Hematopoietic multipotent progenitor cell treated with erythropoietin and hydrocortisone succinate and interleukin-3 and kit ligand, for 17 days (in vitro differentiated cells): ENCODE measurements around the gene CTAGE9.
"Not testable (repeated sequence)": the region's sequence is repeated elsewhere in the genome, so short reads cannot be mapped to it uniquely, and the experiment has no call there.

Source experiments
- DNase-seq: peaks from one replicate; pipeline ENCODE4 v3.0.0-alpha.2; 2015; ENCODE audit warnings: low spot score

The CTAGE9 gene

DNA sequence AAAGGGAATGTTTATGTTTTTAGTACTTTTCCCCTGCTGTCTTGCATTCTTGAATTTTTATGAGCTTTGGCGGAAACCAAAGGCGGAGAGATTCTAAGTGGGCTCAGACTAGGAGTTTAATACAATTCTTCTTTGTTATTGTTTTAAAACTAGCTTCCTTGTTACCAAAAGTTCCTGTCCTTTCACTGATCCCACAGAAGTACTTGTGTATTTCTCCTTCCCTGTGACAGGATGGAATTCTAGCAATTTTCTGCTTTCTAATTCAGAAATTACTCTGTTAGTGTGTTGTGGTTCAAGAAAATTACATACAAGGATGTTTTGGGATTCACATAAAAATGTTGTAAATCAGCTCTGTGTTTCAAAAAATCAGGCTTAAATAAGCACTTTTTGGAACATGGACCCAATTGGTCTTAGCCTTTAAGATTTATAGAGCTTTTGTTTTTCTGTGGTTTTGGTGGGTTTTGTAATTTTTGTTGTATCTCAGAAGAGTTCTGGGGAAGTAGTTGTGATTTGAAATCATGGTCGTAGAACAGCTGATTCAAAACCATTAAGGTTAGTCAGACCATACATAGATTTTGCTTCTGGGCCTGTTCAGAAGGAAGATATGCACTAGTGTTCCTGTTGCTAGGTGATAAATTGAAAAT is 17.6 kb upstream of the CTAGE9 start:
- DNase-seq = no peak

DNA sequence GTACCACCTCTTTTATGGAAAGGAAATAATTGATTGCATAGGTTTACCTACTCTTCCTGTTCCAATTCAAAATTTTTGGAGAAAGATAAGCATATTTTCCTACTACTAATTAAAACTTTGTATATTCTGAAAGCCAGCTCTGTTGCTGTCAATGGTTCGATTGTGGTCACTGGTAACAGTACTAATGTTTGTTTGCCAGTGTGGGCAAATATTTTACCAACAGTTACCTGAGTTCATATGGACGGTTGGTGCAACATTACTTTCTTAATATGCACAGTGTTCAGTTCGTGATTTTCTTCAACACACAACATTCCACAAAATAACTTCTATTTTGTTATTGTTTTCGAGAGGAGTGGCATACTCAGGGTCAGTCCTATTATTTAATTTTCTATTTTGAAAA is 17.1 kb upstream of the CTAGE9 start:
- no peak for DNase-seq

DNA sequence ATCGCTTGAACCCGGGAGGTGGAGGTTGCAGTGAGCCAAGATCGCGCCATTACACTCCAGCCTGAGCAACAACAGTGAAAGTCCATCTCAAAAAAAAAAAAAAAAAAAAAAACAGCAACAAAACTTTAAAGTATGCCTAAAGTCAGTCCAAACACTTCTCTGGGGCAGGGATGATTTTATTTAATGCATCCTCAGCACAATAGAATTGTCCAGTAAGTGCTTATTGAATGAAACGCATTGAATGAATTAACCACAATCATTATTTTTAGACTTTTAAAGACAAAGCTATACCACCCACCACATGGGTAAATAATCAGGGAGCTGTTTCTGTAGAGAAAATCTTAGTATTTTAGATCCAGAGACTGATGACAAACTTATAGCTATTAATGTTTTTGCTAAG is 16.6 kb upstream of the CTAGE9 start:
- no peak for DNase-seq

DNA sequence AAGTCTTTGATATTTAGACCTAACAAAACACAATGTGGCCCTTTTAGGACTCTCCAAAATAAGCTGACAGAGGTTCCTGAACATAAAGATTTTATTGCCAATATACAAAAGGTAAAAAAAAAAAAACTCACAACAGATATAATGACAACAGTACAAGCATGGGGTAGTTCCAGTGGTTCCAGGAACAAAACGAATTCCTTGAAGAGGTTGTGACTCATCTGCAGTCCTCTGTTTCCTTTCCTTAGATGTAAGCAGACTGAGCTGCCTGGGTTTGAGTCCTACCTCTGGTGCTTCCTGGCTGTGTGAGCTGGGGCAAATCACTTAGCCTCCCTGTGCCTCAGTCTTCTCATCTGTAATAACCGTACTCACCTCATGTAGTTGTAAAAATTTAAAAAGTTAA is 13.3 kb upstream of the CTAGE9 start:
- no peak for DNase-seq

DNA sequence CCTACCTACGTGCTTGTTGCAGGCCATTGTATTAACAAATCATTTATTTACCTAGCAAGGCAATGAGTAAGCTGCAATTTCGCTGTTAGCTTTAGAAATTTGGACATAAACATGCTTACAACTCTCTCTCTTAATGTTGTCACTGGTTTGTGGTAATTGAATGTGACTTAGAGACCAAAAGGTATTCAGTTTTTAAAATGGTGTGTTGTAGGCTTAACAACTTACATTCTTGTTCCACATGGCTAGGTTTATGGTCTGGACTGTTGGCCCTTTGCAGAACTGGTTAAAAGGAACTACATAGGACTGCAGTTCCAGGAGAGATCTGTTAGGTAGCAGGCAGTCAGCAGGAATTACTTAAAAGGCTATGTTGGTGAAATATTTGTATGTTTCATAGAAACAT is 10.3 kb upstream of the CTAGE9 start:
- no peak for DNase-seq

DNA sequence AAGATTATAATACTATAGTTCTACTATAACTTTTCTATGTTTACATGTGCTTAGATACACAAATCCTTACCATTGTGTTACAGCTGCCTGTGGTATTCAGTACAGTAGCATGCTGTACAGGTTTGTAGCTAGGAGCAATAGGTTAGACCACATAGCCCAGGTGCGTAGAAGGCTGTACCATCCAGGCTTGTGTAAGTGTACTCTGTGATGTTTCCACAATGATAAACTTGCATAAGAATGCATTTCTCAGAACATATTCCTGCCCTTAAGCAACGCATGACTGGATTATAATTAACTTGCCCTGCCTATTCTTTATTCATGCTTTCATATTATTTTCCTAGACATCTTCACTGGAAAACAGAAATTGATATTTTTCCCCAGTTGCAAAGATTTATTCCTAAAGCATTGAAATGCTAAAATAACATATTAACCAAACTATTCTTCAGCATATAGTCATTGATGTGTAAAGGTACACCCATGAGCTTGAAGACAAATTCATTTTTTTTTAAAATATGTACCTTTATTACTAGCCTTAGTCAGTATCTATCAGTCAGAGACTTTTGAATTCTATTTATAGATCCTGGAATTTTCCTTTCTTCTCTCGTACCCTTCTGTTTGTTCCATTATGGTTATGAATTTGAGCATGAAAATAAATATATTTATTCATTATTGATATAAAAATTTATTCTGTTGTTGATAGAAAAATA is 7.2 kb upstream of the CTAGE9 start:
- no peak for DNase-seq

DNA sequence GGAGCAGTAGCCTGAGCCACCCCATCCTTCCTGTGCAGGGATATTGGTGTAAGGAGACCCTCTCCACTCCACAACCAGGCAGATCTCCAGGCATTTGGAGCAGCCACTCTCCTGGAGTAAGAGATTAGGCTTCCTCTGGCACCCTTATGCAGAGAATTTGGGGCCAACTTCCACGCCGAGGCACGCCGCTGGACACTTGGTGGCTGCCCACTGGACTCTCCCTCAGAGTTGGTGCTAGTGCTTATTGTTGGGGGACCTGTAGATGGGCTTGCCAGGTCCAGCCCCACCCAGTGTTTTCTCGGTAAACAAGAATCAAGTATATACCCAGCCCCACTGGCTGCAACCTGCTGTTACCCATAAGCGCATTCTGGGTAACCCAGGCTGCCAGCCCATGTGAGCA is 4.8 kb upstream of the CTAGE9 start:
- DNase-seq = not testable (repeated sequence)

DNA sequence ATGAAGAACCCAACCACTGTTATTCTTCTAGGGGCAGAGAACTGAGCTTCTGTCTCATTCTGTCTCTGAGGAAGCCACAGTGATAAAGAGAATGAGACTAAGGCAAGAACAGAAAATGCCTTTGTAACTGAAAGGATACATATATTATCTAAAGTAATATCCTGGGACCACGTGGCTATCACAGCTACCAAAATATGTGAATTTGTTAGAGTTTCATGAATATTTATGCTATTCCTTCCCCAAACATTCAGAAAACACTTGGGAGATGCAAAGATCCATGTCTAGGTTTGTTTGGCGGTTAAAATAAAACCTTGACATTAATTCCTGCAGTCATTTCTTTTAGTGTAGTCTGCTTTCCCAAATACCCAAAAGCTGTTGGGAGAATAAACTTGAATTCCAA is 6.9 kb downstream of the CTAGE9 start:
- not testable (repeated sequence) for DNase-seq

DNA sequence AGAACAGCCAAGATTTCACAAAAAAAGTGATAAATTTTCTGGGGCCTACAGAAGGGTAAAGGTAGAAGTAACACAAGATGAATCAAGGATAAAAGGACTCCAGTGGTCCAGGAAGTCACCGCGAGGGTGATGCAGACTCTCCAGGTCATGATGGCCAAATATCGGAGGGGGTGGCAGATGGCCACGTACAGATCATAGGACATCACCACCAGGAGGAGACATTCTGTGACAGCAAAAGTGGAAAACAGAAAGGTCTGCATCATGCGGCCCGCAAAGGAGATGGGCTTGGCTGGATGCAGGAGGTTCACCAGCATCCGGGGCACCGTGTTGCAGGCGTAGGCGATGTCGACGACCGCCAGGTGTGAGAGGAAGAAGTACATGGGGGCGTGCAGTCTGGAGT is 10.0 kb downstream of the CTAGE9 start:
- DNase-seq = not testable (repeated sequence)

DNA sequence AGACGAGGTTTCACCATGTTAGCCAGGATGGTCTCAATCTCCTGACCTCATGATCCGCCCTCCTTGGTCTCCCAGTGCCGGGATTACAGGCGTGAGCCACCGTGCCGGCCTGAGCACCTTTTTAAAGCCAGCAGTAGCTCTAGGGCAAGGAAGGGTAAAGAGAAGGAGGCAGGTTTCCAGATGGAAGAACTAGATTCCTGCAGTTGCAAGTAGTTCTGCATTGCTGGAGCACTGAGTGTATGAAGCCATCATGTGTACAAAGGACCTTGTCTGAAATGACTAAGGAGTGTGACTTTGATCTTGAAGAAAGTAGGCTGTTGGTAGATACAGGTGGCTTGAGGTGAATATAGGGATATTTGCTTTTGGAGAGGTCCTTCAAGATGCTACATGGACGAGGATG is 13.9 kb downstream of the CTAGE9 start:
- DNase-seq = no peak

DNA sequence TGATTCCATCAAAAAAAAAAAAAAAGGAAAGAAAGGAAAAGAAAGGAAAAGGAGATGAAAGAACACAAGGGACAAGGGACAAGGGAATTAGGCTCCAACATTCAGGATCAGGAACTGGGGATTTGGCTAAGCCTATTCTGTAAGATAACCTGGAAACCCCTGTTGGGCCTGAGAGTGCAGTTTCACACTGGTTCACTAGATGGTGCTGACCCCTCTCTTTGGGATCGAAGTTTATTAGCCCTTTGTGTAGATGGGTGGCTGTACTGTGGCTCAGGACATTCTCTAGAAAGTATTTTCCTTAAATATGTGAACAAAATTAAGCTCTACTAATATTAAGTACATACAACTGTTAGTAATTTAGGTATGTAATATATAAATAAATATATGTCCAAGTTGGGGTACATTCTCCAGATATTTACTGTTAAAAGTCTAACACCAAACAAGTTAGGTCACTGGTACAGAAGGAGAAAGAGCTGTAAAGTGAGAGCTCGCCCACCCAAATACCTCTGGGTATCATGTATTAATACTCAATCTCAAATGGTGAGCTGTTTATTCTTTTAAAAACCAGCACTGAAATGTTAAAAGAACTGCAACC is 15.9 kb downstream of the CTAGE9 start:
- no peak for DNase-seq

DNA sequence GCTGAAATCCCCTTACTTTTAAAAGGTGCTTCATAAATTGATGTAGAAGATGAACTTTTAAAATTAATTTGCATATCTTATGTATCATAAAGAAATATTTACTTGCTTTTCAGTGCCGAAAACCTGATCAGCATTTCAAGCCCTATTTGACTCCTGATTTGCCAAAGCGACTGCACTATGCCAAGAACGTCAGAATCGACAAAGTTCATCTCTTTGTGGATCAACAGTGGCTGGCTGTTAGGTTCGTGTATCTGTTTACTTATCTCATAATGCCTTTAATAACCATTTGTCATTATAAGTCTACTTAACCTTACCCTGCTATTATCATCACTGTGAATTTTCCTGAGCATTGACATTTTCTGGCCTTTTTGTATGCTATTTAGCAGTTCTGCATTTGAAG is 17.4 kb downstream of the CTAGE9 start:
- no peak for DNase-seq

DNA sequence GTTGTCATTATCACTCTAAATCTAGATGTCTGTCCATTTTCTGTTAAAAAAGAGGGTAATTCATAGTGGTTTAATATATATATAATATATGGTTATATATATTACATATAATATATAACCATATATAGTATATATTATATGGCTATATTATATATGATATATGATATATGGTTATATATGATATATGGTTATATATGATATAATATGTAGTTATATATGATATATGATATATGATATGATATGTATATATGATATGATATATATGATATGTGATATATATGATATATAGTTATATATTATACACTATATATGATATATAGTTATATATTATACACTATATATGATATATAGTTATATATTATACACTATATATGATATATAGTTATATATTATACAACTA is 18.2 kb downstream of the CTAGE9 start:
- DNase-seq = no peak

DNA sequence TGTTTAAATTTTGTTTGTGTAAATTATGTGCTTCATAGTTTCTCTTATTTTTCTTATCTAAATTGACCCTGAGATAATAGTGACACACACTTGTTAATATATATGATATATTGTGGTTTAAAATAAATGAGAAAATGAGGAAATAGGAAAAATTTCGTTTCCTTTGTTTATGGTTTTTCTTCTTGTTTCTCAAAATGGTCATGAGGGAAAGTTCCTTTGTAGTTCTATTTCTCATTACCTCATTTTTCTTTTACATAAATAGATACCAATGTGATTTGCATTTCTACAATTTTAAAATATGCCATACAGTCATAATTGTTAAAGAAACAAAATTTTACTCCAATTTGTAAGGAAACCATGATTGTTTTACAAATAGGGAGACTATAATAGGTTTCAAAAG is 18.8 kb downstream of the CTAGE9 start:
- no peak for DNase-seq

DNA sequence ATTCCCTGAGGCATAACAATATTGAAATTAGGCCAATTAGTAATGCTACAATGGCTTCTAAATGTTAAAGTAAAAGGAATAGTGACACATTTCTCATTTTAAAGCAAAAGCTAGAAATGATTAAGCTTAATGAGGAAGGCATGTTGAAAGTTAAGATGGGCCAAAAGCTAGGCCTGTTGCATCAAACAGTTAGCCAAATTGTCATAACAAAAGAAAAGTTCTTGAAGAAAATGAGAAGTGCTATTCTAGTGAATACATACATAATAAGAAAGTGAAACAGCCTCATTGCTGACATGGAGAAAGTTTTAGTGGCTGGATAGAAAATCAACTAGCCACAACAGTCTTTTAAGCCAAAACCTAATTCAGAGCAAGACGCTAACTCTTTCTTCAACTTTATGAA is 22.5 kb downstream of the CTAGE9 start:
- DNase-seq = no peak

DNA sequence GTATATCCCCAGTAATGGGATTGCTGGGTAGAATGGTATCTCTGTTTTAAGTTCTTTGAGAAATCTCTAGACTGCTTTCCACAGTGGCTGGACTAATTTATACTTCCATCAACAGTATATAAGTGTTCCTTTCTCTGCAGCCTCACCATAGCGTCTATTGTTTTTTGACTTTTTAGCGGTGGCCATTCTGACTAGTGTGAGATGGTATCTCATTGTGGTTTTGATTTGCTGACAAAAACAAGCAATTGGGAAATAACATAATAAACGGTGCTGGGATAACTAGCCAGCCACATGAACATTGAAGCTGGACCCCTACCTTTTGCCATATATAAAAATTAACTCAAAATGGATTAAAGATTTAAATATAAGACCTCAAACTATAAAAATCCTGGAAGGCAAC is 23.8 kb downstream of the CTAGE9 start:
- no peak for DNase-seq

DNA sequence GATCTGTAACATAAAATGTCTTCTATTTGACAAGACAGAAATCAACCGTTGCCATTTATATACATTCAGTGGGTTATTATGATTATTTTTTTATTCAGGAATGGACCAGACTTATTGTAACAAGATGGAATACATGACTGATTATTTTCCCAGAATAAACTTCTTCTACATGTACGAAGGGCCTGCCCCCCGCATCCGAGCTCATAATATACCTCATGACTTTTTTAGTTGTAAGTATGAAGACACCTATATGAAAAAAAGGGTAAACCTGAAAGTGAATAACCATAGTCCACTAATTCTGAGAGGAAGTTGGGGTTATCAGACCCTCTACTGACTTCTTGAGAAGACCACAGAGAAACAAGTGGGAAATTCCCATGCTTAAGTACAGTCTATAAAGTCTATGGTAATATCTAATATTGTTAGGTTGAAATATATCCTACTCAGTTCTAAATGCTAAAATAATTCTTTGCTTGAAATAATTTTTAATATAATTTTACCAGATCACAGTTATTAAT is 25.5 kb downstream of the CTAGE9 start:
- DNase-seq = no peak

DNA sequence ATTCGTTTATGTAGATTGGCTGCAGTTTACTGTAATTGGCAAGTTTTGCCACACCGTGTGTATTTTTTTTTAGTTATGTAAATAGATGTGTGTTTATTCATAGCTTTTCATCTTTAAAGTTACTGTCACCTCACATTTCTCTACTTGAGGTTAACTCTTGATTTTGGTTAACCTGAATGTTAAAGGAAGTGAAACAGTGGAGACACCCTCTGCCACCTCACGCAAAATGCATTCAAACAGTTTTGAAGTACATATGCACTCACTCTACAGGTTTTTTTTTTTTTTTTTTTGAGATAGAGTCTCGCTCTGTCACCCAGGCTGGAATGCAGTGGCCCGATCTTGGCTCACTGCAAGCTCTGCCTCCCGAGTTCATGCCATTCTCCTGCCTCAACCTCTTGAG is 27.3 kb downstream of the CTAGE9 start:
- no peak for DNase-seq

DNA sequence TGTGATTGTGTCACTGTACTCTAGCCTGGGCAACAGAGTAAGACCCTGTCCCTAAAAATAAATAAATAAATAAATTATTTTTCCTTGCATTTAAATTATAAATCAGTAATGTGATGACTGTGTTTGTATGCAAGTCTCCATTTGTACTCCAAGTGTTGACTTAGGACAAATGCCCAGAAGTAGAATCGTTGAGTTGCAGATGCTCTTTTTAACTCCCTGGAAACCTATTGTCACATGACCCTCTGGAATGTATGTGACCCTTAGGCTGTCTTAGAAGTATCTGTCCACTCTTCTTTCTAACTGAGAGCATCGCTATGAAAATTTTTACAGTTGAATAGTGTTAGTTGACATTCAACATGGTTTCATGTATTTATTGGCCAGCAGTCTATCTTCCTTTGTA is 28.4 kb downstream of the CTAGE9 start:
- no peak for DNase-seq

DNA sequence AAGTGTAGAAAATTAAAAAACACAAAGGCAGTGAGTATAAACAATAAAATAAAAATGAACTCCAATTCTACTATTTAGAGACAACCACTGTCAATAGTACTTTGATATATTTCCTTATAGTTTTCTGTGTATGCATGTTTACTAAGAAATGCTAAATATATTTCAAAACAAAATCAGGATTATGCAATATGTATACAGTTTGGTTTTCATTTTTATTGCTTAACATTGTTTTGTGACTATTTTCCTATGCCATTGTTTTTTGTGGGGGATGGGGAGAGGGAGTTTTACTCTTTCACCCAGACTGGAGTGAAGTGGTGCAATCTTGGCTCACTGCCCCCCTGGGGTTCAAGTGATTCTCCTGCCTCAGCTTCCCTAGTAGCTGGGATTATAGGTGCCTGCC is 29.2 kb downstream of the CTAGE9 start:
- no peak for DNase-seq

DNA sequence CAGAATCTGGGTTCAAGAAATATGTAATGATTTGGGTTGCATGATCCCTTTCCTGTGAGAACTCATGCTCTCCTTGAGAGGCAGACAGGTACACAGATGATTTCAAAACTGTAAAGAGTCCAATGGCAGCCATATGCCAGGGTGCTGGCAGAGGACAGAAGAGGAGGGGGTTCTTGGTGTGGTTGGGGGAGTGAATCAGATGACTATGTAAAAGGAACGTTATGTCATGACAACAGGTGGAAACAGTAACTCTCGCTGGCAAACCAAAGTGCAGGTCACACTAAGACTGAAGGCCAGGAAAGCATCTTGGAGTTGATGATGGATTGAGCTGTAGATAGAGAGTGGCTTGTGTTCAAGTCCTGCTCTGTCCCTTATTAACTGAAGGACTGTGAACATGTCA is 29.9 kb downstream of the CTAGE9 start:
- DNase-seq = no peak

DNA sequence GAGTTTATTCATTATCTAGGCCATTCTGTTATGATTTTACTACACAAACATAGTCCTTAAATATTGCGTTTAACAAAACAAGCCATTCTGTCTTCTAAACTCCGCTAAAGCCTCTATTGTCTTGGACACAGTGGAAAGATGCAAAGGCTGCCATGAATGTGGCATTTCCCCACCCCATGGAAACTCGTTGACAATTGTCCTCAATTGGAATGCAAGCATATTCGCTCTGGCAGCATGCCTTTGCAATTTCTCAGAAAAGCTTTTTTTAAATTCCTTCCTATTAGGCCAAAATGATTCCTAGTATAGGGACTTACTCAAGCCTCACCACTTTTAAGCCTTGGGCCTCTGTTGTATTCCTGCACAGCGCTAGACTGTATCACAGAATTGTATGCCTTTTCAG is 32.4 kb downstream of the CTAGE9 start:
- DNase-seq = no peak

DNA sequence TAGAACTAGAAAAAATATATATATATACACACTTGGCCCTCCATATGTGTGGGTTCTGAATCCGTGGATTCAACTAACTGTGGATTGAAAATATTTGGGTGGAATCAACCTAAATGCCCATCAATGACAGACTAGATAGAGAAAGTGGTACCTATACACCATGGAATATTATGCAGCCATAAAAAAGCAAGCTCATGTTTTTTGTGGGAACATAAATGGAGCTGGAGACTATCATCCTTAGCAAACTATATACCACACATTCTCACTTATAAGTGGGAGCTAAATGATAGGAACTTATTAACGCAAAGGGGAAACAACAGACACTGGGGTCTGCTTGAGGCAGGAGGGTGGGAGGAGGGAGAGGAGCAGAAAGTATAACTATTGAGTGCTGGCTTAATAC is 37.6 kb downstream of the CTAGE9 start:
- no peak for DNase-seq

DNA sequence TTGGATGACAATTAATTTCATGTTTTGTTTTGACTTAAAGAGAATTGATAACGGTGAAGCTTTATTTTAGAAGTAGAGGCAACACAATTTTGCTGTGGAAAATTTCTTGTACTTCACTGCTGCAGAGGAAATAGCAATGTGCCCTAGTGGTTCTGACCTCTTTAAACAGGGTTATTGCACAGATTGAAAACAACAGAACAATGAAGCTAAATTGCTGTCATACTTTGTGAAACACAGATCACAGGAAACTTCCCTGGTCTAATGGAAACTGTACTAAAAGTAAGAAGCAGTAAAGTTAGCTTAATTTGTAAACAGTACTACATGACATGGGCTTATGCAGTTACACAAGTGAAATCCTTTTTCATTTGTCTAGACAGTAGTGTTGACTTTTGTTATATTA is 40.9 kb downstream of the CTAGE9 start:
- DNase-seq = no peak
